ENCODE data around the gene SLC12A5.

The SLC12A5 gene

GRCh38 chr20:46085179-46085851 is 56.3 kb downstream of the SLC12A5 start (continued):
- TF ChIP-seq INSM2 (tag by site-specific recombination; IDR thresholded peaks at IDR 0.05) (peak; percentile 98), ZSCAN30 (tag by site-specific recombination; IDR thresholded peaks at IDR 0.05) (peak; percentile 93), YY1 (tag by site-specific recombination; IDR thresholded peaks at IDR 0.05) (no peak), ZNF449 (tag by site-specific recombination; IDR thresholded peaks at IDR 0.05) (peak; percentile 61; the same call in 1 of the 2 replicates), MEIS1 (CRISPR knock-in tag; IDR thresholded peaks at IDR 0.05; ENCODE audit: borderline replicate concordance) (no peak), PRDM2 (tag by site-specific recombination; IDR thresholded peaks at IDR 0.05; ENCODE audit: borderline replicate concordance) (no peak), ZNF76 (tag by site-specific recombination; IDR thresholded peaks at IDR 0.05; ENCODE audit: borderline replicate concordance, low read depth) (0 out of 2 replicates have a peak, but pooled peaks have one; percentile 18), GLI2 (tag by site-specific recombination; IDR thresholded peaks at IDR 0.05; ENCODE audit: borderline replicate concordance, low read depth) (peak; percentile 92), ZNF335 (tag by site-specific recombination; conservative IDR thresholded peaks at IDR 0.05) (peak; percentile 78), ZSCAN18 (tag by site-specific recombination; IDR thresholded peaks at IDR 0.05) (peak; percentile 45; the same call in 1 of the 2 replicates), ZNF792 (tag by site-specific recombination; IDR thresholded peaks at IDR 0.05) (no peak), ZNF16 (tag by site-specific recombination; IDR thresholded peaks at IDR 0.05; ENCODE audit: low read depth) (no peak), ZBTB49 (tag by site-specific recombination; IDR thresholded peaks at IDR 0.05; ENCODE audit: low read depth) (no peak), KLF17 (tag by site-specific recombination; IDR thresholded peaks at IDR 0.05) (peak; percentile 100), HOXA7 (CRISPR knock-in tag; IDR thresholded peaks at IDR 0.05; ENCODE audit: borderline replicate concordance) (no peak), HOXD13 (CRISPR knock-in tag; IDR thresholded peaks at IDR 0.05; ENCODE audit: borderline replicate concordance) (no peak), ZNF223 (tag by site-specific recombination; IDR thresholded peaks at IDR 0.05) (no peak), ZNF776 (tag by site-specific recombination; IDR thresholded peaks at IDR 0.05; ENCODE audit: borderline replicate concordance) (no peak), TSHZ1 (tag by site-specific recombination; IDR thresholded peaks at IDR 0.05; ENCODE audit: borderline replicate concordance) (peak; percentile 94; the same call in 1 of the 2 replicates), ZNF510 (tag by site-specific recombination; IDR thresholded peaks at IDR 0.05; ENCODE audit: insufficient replicate concordance) (no peak)
